Lower lobe of right lung (tissue), 2 donors: ENCODE data around the gene HSPA1L. TPM values are rescaled to one million over a fixed set of nuclear protein-coding genes. Genes with fewer than 3 reads are reported as not detected.
A peak's percentile ranks its signal among the peaks of the same experiment; 100 is the strongest.

ENCODE experiments used
- ATAC-seq, 2 donors: fragments of 200-7000 bp; cut with Tn5 transposase; one replicate each; pipeline ENCODE4 v1.9.1; 2020 to 2022; ENCODE audit warnings: mild to moderate bottlenecking in 2 of 2, moderate library complexity in 2 of 2
- DNase-seq: peaks from one replicate; pipeline ENCODE4 v3.0.0-alpha.2; 2020
- H3K27ac ChIP-seq: fragments of 200-600 bp; one replicate; pipeline ENCODE4 v1.8.0; 2022
- H3K27me3 ChIP-seq: fragments of 200-600 bp; one replicate; pipeline ENCODE4 v1.8.0; 2022; ENCODE audit warnings: low read depth
- H3K36me3 ChIP-seq: fragments of 200-600 bp; one replicate; pipeline ENCODE4 v1.8.0; 2022; ENCODE audit warnings: mild to moderate bottlenecking
- H3K4me1 ChIP-seq: fragments of 200-600 bp; one replicate; pipeline ENCODE4 v1.8.0; 2022
- H3K4me3 ChIP-seq: fragments of 200-600 bp; one replicate; pipeline ENCODE4 v1.8.0; 2022; ENCODE audit warnings: mild to moderate bottlenecking
- H3K9me3 ChIP-seq: fragments of 200-600 bp; one replicate; pipeline ENCODE4 v1.8.0; 2022
- CTCF ChIP-seq: fragments of 200-600 bp; IDR thresholded peaks from one replicate; pipeline ENCODE4 v1.8.0; 2022; ENCODE audit warnings: antibody characterized with exemption, mild to moderate bottlenecking
- intact Hi-C: fragments of 100-400 bp; cut with DNase I; formaldehyde crosslinking; loops from one replicate; pipeline ENCODE4 v1.11.0; 2022
- total RNA-seq: library from RNA; stranded (reverse); fragmentation: NEBNext Ultra II Directional; extraction: Animal tissue kit (Norgen Biotek cat#: 25700); gene quantifications from one replicate; pipeline ENCODE4 v1.2.1, GENCODE V29; 2021
- donor health status: DM: no; HTN: yes; CAD: no; lungs with severe emphysema.

The HSPA1L gene
- total RNA-seq, 1 donor from 2014 or later, result 2.5 TPM

- Histone ChIP-seq H3K4me1 (peaks cover 30% of the 10 kb centered on the region), H3K27me3 (no peaks in the 10 kb centered on the region), H3K27ac (no peak overlapping the region), H3K36me3 (peaks cover 40% of the 10 kb centered on the region), H3K9me3 (no peaks in the 10 kb centered on the region), H3K4me3 (no peak overlapping the region)
- ATAC-seq (no peak), DNase-seq (no peak)
- intact Hi-C loops, result no loop called here
- no peak for TF ChIP-seq CTCF
Observed at GRCh38 chr6:31792761-31793171, 22.3 kb downstream of the HSPA1L start.

DNA sequence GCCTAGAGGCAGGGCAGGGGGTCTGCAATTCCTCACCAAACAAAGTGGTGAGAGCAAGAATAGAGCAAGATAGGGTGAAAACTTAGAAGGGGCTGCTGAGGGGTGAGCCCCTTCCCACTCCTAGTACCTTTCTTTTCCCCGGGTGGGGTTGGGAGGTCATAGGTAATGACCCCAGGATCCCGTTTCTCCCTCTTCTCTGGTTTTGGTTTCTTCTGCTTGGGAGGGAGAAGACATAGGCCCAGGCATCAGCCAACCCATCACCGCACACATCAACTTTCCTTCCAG lies 23.1 kb downstream of the HSPA1L start:
- intact Hi-C loops, result no loop called here
- Histone ChIP-seq H3K36me3 (peaks cover 40% of the 10 kb centered on the region), H3K27ac (no peak overlapping the region), H3K9me3 (no peaks in the 10 kb centered on the region), H3K4me1 (peaks cover 30% of the 10 kb centered on the region), H3K4me3 (no peak overlapping the region), H3K27me3 (no peaks in the 10 kb centered on the region)
- ATAC-seq, result no peak
- TF ChIP-seq CTCF, result no peak
- no peak for DNase-seq

- peaks cover 40% of the 10 kb centered on the region for H3K36me3 ChIP-seq
- TF ChIP-seq CTCF, result peak; percentile 49
- H3K27ac ChIP-seq, result no peak overlapping the region
- H3K9me3 ChIP-seq, result no peaks in the 10 kb centered on the region
- DNase-seq, result no peak
- intact Hi-C loops, result no loop called here
- no peak overlapping the region for H3K4me3 ChIP-seq
- H3K27me3 ChIP-seq, result no peaks in the 10 kb centered on the region
- peaks cover 30% of the 10 kb centered on the region for H3K4me1 ChIP-seq
- ATAC-seq, result no peak
Observed at GRCh38 chr6:31791324-31792089, 23.6 kb downstream of the HSPA1L start.

- Histone ChIP-seq H3K27ac (no peak overlapping the region), H3K27me3 (no peaks in the 10 kb centered on the region), H3K9me3 (no peaks in the 10 kb centered on the region), H3K4me3 (no peak overlapping the region), H3K4me1 (no peaks in the 10 kb centered on the region), H3K36me3 (peaks cover 67% of the 10 kb centered on the region)
- TF ChIP-seq CTCF, result no peak
- no peak for ATAC-seq
- intact Hi-C loops, result no loop called here
- DNase-seq, result peak; percentile 28
Observed at GRCh38 chr6:31785475-31785874, 29.6 kb downstream of the HSPA1L start.

DNA sequence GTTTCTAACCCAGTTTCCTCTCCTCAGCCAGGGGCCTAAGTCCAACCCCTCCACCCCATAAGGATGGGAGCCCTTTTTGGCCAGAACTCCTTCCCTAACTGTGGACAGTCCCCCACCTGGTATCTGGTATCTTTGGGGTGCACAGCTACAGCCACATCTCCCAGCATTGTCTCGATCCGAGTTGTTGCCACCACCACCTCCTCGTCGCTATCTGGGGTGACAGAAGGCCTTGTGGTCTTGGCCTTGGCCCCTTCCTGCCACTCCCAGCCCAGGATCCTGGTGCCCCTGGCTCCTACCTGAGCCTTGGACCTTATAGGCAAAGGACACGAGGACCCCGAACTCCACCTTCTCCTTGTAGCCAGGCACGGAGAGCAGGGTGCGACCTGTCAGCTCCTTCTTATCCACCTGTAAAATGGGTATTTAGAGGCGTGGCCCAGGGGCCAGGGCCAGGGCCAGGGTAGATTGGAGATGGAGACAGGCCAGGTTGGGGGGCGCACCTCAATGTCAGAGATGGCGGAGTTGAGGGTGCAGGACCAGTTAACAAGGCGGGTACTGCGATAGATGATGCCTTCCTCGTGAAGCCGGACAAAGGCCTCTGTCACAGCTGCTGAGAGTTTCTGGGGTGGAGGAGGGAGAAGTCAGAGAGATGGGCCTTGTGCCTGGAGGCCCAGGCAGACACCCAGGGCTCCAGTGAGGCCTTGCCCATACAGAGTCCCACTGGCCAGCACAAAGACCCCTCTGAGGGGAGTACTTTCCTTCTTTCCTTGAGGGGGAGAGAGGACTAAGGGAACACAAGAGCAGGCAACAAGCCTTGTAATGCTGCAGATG lies 30.8 kb downstream of the HSPA1L start:
- H3K4me3 ChIP-seq, result no peak overlapping the region
- H3K4me1 ChIP-seq, result no peaks in the 10 kb centered on the region
- DNase-seq, result no peak
- H3K27ac ChIP-seq, result no peak overlapping the region
- no peaks in the 10 kb centered on the region for H3K27me3 ChIP-seq
- no peak for TF ChIP-seq CTCF
- H3K36me3 ChIP-seq, result peaks cover 70% of the 10 kb centered on the region
- ATAC-seq, result no peak
- no peaks in the 10 kb centered on the region for H3K9me3 ChIP-seq
- intact Hi-C loops, result no loop called here
